Thoracic aorta (tissue), 2 donors: ENCODE data around the gene BRSK1. TPM values are rescaled to one million over a fixed set of nuclear protein-coding genes. Genes with fewer than 3 reads are reported as not detected.

Experiments
- ATAC-seq: fragments of 150-250 bp; one replicate; pipeline ENCODE4 v1.8.0; 2017; ENCODE audit warnings: low read depth; ENCODE audit not compliant: insufficient number of reproducible peaks, low FRiP score
- DNase-seq: peaks from one replicate; pipeline ENCODE4 v3.0.0-alpha.2; 2020; ENCODE audit warnings: low spot score
- H3K27ac ChIP-seq, 2 donors: fragments of 200-600 bp; sonication (generic); 1 replicate in 1 of 2; 2 replicates in 1 of 2; pipeline ENCODE4 v1.5.1; 2016; ENCODE audit warnings: mild to moderate bottlenecking in 2 of 2, moderate library complexity in 2 of 2
- H3K27me3 ChIP-seq: fragments of 200-600 bp; sonication (generic); replicated peaks from 2 replicates; pipeline ENCODE4 v1.6.0; 2016; ENCODE audit warnings: mild to moderate bottlenecking; ENCODE audit not compliant: insufficient read depth
- H3K36me3 ChIP-seq: fragments of 200-600 bp; sonication (generic); one replicate; pipeline ENCODE4 v1.5.1; 2016
- H3K4me1 ChIP-seq, 2 donors: fragments of 200-600 bp; sonication (generic); 1 replicate in 1 of 2; 2 replicates in 1 of 2; pipeline versions ENCODE4 v1.5.1 to v1.6.0; 2016; ENCODE audit warnings: low read depth in 2 of 2, mild to moderate bottlenecking in 1 of 2; ENCODE audit not compliant: control insufficient read depth in 1 of 2
- H3K4me3 ChIP-seq: fragments of 200-600 bp; sonication (generic); 2 replicates; pipeline ENCODE4 v1.5.1; 2016; ENCODE audit warnings: mild to moderate bottlenecking
- H3K9me3 ChIP-seq: fragments of 200-600 bp; sonication (generic); 2 replicates; pipeline ENCODE4 v1.5.1; 2016
- total RNA-seq, 2 donors: library from RNA; depleted of rRNA; stranded (reverse); fragments of >200 nt; gene quantifications; one replicate each; pipeline versions ENCODE4 v1.1.0 to v1.2.3, GENCODE V29; 2016
- TF ChIP-seq, protein P1 (sequence below): fragments of 200-600 bp; sonication (generic); IDR thresholded peaks from one replicate; pipeline ENCODE4 v1.5.1; 2019; ENCODE audit warnings: antibody characterized with exemption

Gene BRSK1
- total RNA-seq, 2 donors from 2014 or later: 10.8 to 16.7 TPM

DNA sequence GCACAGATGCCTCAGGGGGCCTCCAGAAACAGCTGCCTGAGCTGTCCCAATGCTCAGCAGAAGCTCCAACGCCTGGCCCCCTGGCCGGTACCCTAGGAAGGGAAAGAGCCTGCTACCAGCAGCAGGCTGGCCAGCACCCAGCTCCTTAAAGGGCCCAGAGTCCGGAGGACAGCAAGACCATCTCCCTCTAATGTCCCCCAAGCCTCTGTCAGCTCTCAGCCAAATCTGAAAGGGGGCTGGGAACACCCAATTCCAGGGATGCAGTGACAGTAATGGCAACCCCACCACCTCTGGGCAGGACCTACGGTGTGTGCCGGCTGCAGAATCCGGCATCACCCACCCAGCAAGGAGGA, 29.2 kb upstream of the BRSK1 start:
- no peak overlapping the region for H3K27ac ChIP-seq
- TF ChIP-seq, protein P1, sequence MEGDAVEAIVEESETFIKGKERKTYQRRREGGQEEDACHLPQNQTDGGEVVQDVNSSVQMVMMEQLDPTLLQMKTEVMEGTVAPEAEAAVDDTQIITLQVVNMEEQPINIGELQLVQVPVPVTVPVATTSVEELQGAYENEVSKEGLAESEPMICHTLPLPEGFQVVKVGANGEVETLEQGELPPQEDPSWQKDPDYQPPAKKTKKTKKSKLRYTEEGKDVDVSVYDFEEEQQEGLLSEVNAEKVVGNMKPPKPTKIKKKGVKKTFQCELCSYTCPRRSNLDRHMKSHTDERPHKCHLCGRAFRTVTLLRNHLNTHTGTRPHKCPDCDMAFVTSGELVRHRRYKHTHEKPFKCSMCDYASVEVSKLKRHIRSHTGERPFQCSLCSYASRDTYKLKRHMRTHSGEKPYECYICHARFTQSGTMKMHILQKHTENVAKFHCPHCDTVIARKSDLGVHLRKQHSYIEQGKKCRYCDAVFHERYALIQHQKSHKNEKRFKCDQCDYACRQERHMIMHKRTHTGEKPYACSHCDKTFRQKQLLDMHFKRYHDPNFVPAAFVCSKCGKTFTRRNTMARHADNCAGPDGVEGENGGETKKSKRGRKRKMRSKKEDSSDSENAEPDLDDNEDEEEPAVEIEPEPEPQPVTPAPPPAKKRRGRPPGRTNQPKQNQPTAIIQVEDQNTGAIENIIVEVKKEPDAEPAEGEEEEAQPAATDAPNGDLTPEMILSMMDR: no peak
- no peak for DNase-seq
- peaks cover 36 to 52% of the 10 kb centered on the region in 2 donors for H3K4me1 ChIP-seq
- peaks cover 3% of the 10 kb centered on the region for H3K36me3 ChIP-seq
- H3K9me3 ChIP-seq: no peaks in the 10 kb centered on the region
- no peaks in the 10 kb centered on the region for H3K27me3 ChIP-seq
- no peak for ATAC-seq
- peak overlapping the region; percentile 57 for H3K4me3 ChIP-seq

DNA sequence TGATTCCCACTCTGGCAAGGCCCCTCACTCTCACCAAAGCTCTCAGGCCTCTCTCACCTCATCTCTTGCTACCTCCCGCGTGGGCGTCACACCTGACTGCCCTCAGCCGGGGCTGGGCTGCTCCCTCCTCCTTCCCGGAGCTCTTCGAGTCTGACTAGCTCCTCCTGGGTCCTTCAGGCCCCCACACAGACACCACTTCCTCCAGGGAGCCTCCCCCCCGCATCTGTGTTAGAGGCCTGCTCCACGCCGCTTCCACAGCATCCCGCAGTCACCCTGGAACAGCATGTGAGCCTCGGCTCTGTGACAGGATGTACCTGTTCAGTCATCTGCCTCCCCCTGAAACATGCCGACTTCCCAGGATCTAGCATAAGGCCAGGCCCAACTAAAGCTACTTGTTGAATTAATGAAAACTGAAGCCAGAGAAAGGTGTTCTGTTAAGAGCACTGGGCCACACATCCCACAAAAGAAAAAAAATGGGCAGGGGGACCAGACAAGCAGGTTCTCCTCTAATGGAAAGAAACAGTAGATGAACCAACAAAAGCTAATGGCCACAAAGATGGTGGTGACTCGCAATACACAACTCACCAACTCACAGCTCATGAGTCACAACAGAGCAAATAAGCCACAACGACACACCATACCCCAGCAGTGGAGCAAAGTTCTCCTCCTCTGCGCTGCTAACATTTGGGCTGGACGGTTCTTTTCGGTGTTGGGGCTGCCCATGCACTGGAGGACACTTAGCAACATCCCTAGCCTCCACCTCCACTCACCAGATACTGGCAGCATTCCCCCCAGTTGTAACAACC, 28.0 kb upstream of the BRSK1 start:
- ATAC-seq: no peak
- TF ChIP-seq, protein P1: no peak
- no peak for DNase-seq
- Histone ChIP-seq H3K36me3 (peaks cover 3% of the 10 kb centered on the region), H3K4me1 (peaks cover 41 to 60% of the 10 kb centered on the region in 2 donors), H3K4me3 (peak overlapping the region; percentile 57), H3K27ac (no peak overlapping the region), H3K27me3 (no peaks in the 10 kb centered on the region), H3K9me3 (no peaks in the 10 kb centered on the region)

DNA sequence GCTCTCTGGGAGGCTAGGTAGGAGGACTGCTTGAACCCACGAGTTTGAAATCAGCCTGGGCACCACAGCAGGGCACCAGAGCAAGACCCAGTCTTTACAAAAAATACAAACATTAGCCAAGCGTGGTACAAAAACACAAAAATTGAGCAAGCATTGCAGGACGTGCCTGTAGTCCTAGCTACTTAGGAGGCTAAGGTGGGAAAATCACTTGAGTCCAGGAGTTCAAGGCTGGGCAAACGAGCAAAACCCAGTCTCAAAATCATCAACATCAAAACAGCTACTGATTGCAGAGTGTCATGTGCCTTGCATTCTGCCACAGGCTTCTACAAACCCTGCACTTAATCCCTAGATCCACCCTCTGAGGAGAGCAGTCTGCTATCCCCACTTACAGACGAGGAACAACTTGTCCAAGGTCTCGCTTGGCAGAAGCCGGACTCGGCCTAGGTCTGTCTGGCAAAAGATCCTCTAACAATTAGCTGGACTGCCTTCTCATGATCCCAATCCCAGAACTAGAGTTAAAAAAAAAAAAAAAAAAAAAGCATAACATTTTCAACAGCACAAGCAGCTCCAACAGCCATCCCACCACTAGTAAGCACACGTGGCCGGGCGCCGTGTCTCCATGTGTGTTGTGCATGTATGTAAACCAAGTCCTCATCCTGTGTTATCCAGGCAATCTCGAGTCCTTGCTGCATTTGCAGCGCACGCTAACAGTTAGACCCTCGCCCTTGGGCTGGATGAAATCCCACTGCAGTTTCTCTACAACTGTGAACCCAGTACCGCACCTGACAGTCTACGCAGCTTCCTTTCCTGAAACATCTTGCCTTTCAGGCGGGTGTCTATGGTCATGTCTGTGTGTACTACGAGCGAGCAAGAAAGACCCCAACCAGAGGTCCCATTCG, 27.0 kb upstream of the BRSK1 start:
- TF ChIP-seq, protein P1: no peak
- ATAC-seq (no peak), DNase-seq (no peak)
- H3K9me3 ChIP-seq: no peaks in the 10 kb centered on the region
- H3K36me3 ChIP-seq: peaks cover 3% of the 10 kb centered on the region
- H3K4me3 ChIP-seq: peak overlapping the region; percentile 94
- peaks cover 41 to 60% of the 10 kb centered on the region in 2 donors for H3K4me1 ChIP-seq
- no peaks in the 10 kb centered on the region for H3K27me3 ChIP-seq
- H3K27ac ChIP-seq: no peak overlapping the region

DNA sequence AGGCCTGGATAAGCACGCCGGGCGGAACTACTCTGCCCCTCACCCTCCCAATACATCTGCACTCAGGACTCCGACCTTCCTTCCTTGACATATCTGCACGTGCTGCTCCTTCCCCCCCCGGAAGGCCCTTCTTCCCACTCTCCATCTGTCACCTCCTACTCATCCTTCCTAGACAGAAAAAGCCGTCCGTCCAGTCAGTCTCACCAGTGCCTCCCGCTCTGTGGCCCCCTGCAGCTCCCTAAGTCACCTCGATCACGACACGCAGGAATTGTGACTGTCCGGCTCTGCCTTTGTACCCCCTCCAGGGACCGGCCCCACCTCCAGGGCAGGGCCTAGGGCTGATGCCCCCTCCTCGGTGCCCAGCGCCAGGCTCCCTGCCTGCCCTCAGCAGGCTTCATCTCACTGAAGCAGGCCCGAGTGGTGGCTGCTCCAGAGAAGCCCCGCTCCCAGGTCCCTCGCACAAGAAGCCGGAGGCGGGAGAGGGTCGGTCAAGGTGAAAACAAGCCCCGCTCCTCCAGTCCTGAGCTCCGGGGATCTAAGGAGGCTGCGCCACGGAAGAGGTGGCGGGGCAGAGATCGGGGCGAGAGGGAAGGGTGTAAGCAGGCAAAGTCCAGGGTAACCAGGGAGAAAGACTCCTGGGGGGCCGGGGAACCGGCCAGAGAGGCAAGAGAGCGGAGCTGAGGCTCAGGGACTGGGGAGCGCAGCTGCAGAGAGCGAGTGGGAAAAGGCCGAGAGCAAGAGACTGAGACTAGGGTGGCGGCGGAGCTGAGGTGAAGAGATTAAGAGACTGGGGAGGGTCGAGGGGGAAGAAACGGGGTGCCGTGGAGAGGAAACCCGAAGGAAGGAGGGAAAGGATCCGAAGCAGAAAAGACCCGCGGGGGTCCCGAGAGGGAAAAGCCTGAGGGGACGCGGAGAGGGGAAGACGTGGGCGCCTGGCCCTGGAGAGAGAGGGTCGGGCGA, 26.1 kb upstream of the BRSK1 start:
- peaks cover 41 to 58% of the 10 kb centered on the region in 2 donors for H3K4me1 ChIP-seq
- H3K9me3 ChIP-seq: no peaks in the 10 kb centered on the region
- H3K36me3 ChIP-seq: peaks cover 3% of the 10 kb centered on the region
- no peak for ATAC-seq
- TF ChIP-seq, protein P1: no peak
- H3K27ac ChIP-seq: peak overlapping the region; percentile 11 to 37
- no peak for DNase-seq
- no peaks in the 10 kb centered on the region for H3K27me3 ChIP-seq
- H3K4me3 ChIP-seq: peak overlapping the region; percentile 94
